GM12874 (cell line): ENCODE results near the gene ZBTB21.

Experiments
- CTCF ChIP-seq: IDR thresholded peaks from 2 replicates; pipeline ENCODE4 v1.5.1; 2011; ENCODE audit warnings: low read depth, mild to moderate bottlenecking, control low read depth, low read length, moderate library complexity; ENCODE audit not compliant: insufficient read depth

ZBTB21 gene

DNA sequence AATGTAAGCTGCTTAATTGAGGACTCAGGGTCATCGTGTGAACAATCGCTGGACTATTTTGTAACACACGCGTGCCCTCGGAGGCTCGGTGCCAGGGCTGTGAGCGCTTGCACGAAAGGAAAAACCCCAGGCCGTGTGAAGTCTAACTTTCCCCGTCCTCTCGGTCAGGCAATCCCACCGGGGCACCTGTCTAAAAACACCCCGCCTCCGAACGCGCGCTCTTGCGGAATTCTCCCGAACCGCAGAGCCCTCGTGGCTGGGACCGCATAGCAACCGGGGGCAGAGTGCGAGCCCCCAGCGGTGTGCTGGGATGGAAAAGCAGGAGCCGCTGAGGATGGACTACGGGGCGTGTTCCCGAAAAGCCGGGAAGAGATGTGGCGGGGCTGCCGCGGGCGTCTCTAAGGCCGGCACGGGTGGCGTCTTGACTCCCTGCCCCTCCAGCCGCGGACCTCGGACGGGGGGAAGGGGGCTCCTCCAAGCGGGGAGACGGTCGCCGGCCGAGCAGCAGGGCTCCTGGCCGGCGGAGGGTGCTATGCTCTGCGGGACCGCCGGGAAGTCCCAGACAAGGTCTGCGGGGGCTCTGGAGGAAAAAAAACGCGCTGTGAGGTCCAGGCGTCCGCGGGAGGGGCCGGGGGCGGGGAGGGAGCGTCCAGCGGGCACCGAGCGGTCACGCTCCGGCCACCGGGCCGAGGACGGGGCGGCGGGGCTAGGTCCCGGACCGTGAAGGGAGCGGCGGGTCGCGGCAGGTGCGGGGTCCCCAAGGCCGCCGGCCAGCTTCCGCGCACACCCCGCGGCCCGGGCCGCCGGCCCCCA, 936 bp downstream of the ZBTB21 start:
- peak; percentile 51 for TF ChIP-seq CTCF

DNA sequence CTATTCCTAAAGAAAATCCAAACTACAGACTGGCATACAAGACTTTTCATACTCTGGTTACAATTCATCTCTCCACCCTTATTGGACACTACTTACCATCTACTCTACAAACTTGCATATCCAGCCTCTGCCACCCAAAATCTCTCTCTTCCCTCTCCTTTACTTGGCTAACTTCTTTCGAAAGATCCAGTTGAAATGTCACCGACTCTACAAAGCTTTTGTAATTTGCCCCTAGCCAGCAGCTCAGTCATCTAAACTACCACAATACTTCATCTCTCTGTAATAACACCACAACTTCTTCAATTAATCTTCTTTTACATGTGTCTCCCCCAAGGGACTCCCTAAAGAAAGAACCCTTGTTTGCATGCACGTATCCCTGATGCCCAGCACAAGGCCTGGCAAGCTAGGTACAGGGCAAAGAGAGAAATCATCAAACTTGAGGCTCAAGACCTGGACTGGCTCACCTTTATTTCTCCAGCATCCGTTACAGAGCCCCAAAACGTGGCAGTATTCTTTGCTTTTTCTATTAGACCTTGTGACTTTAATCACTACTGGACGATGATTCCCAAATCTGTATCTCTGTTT, 2.7 kb downstream of the ZBTB21 start:
- no peak for TF ChIP-seq CTCF

DNA sequence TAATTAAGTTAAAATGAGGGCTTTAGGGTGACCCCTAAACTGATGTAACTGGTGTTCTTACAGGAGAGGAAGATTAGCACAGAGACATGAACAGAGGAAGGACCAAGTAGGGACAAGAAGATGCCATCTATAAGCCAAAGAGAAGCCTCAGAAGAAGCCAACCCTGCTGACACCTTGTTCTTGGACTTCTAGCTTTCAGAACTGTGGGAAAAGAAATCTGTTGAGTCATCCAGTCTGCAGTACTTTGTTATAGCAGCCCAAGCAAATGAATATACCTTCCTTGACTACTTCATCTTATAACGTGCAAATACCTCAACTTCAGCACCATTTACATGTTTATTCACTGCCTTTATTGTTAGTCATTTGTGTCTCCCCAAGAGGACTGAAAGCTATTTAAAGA, 3.4 kb downstream of the ZBTB21 start:
- TF ChIP-seq CTCF = no peak

DNA sequence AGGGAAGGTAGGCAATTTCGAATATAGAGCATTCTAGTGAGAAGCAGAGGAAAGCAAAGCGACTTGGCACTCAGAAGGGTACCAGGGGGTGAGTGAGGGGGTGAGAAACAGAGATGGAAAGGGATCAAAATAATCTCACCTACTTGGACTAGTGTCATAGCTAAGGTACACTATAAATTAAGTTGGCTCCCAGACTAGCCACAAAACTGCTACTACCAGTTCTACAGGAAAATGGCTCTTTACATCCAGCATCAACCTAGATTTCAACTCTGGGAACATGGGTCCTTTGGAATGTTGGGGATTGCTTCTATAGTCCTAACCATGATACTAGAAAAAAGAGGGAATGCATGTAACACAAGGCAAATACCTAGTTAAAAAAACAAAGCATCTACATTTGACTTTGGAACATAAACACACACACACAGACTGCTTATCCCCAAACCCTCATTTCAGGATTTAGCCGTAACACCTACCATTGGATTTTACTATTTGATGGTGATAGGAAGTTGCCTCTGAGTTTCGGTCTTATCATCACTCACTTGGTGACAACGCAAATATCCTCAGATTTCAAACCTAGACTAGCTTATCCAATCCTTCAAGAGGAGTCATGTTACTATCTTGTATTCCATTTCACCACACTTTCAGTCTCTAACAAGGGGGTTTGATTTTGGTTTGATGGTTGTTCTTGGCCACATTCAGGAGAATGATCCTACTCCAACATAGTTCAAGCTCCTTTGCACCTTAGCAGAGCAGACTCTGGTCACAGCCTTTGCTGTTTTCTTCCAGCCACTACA, 5.6 kb downstream of the ZBTB21 start:
- TF ChIP-seq CTCF = no peak

GRCh38 chr21:42003051-42003461, 7.1 kb downstream of the ZBTB21 start:
- TF ChIP-seq CTCF = no peak

DNA sequence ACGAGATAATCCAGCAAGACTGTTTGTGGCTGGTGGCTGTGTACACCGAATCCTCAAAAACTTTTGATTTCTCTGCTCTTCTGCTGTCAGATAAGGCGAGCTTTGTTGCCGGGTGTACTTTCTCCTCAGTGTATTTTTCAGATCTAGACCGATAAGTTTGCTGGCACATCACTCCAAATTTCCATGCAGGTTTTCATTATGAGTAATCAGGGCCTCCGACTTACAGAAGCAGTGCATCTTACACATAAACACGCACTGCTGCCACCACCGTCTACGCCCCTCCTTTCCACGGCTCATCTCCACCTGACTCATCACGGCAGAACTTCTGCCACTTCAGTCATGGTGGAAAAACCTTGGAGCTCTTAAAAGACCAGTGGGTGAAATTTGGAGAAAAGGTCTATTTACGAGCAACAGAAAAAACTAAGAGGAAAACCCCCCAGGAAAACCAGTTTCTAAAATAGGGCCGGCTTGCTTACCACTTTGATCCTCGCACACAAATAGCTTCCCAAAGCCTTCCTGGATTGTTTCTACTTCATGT, 7.7 kb downstream of the ZBTB21 start:
- no peak for TF ChIP-seq CTCF

DNA sequence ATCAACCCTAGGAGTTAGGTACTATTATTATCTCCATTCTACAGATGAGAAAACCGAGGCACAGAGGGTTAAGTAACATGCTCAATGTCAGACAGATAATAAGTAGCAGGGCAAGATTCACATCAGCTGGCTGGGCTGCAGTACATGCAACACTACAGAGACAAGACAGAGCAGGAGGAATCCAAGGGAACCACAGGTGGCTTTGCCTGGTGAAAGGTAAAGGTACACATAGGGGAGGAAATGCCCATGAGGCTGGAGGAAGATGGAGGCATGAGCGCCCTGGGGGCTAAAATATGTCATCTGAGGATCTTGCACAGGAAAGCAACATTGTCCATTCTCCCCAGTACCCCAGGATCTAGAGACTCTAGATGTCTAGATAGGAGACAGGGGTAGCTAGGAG, 8.4 kb downstream of the ZBTB21 start:
- TF ChIP-seq CTCF = no peak
